ENCODE results near the gene RC3H1.
"Not testable (repeated sequence)": the region's sequence is repeated elsewhere in the genome, so short reads cannot be mapped to it uniquely, and the experiment has no call there.

RC3H1 gene

GRCh38 chr1:174018565-174018964, 3.6 kb downstream of the RC3H1 start:
- DNase-seq: no peak

GRCh38 chr1:174017231-174017970, 4.8 kb downstream of the RC3H1 start:
- DNase-seq: no peak

GRCh38 chr1:174013864-174014418, 8.2 kb downstream of the RC3H1 start:
- DNase-seq: no peak

- no peak for DNase-seq
These were observed 13.2 kb downstream of the RC3H1 start for GRCh38 chr1:174008979-174009378.

GRCh38 chr1:174008269-174008668, 13.9 kb downstream of the RC3H1 start:
- no peak for DNase-seq

- no peak for DNase-seq
These were observed 14.3 kb downstream of the RC3H1 start for GRCh38 chr1:174007851-174008250.

- no peak for DNase-seq
These were observed 17.1 kb downstream of the RC3H1 start for GRCh38 chr1:174005032-174005431.

GRCh38 chr1:174003867-174004266, 18.3 kb downstream of the RC3H1 start:
- no peak for DNase-seq

- DNase-seq: no peak
These were observed 20.6 kb downstream of the RC3H1 start for GRCh38 chr1:174001573-174001972.

- no peak for DNase-seq
These were observed 21.8 kb downstream of the RC3H1 start for GRCh38 chr1:174000371-174000770.

- no peak for DNase-seq
These were observed 24.4 kb downstream of the RC3H1 start for GRCh38 chr1:173997791-173998190.

GRCh38 chr1:173996995-173997394, 25.2 kb downstream of the RC3H1 start:
- DNase-seq: no peak

- DNase-seq: no peak
These were observed 26.7 kb downstream of the RC3H1 start for GRCh38 chr1:173995475-173995874.

GRCh38 chr1:173993948-173994347, 28.2 kb downstream of the RC3H1 start:
- not testable (repeated sequence) for DNase-seq

GRCh38 chr1:173988068-173988467, 34.1 kb downstream of the RC3H1 start:
- no peak for DNase-seq

GRCh38 chr1:173986951-173987350, 35.2 kb downstream of the RC3H1 start:
- no peak for DNase-seq

- DNase-seq: no peak
These were observed 51.9 kb downstream of the RC3H1 start for GRCh38 chr1:173970252-173970651.

- not testable (repeated sequence) for DNase-seq
These were observed 56.3 kb downstream of the RC3H1 start for GRCh38 chr1:173965896-173966295.

- no peak for DNase-seq
These were observed 58.7 kb downstream of the RC3H1 start for GRCh38 chr1:173963477-173963876.

- no peak for DNase-seq
These were observed 61.5 kb downstream of the RC3H1 start for GRCh38 chr1:173960625-173961024.

- DNase-seq: no peak
These were observed 68.0 kb downstream of the RC3H1 start for GRCh38 chr1:173954179-173954578.

- DNase-seq: no peak
These were observed 73.6 kb downstream of the RC3H1 start for GRCh38 chr1:173948594-173948993.

- DNase-seq: no peak
These were observed 75.7 kb downstream of the RC3H1 start for GRCh38 chr1:173946380-173946921.

- DNase-seq: no peak
These were observed 85.1 kb downstream of the RC3H1 start for GRCh38 chr1:173937062-173937461.

- DNase-seq: no peak
These were observed 87.7 kb downstream of the RC3H1 start for GRCh38 chr1:173934440-173934839.

Data from activated CD8-positive, alpha-beta memory T cell treated with anti-CD3 and anti-CD28 coated beads for 24 hours (primary cell).